GM19023 (cell line): Measurements from ENCODE around the gene STK11.

ENCODE experiments used
- ATAC-seq: cut with Tn5 transposase; IDR thresholded peaks from one replicate; pipeline ENCODE4 v1.9.1; 2021; ENCODE audit warnings: mild to moderate bottlenecking, moderate library complexity; ENCODE audit not compliant: unreplicated experiment

The STK11 gene

GRCh38 chr19:1234051-1234954, 28.7 kb downstream of the STK11 start:
- no peak for ATAC-seq

DNA sequence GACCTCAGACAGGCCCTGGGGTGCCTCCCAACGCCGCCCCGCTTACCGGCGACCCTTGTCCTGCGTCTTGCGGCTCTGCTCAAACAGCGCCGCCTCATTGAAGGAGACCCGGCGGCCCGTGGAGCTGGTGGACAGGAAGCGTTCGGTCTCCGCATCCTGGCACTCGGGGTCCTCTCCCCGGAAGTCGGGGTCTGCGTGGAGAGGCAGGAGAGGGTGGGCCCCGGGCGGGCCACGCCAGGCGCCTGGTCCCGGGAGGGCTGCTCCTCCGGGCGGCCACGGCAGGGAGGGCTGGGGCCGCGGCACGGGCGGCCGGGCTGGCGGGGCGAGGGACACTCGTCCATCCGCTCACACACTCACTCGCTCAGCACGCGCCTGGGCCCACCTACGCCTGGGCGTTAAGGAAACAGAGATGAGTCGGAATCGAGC, 29.4 kb downstream of the STK11 start:
- ATAC-seq: no peak

GRCh38 chr19:1235625-1236538, 30.3 kb downstream of the STK11 start:
- ATAC-seq: no peak

DNA sequence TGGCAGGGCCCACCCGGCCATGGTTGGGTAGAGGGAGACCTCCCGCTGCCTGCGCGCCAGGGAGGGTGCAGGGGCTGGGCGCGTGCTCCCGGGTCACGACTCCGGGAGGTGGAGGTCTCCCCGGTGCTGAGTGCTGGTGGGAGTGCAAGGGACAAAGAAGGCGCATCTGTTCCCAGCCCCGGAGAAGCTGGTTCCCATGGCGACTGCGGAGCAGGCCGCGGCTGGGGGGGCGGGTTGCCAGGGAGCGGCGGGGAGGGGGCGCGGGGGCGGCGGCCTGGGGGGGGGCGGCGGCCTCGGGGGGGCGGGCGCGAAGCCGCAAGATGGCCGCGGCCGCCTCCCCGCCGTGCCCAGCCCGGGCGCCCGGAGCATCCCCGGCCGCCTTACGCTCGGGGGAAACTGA, 31.0 kb downstream of the STK11 start:
- no peak for ATAC-seq

DNA sequence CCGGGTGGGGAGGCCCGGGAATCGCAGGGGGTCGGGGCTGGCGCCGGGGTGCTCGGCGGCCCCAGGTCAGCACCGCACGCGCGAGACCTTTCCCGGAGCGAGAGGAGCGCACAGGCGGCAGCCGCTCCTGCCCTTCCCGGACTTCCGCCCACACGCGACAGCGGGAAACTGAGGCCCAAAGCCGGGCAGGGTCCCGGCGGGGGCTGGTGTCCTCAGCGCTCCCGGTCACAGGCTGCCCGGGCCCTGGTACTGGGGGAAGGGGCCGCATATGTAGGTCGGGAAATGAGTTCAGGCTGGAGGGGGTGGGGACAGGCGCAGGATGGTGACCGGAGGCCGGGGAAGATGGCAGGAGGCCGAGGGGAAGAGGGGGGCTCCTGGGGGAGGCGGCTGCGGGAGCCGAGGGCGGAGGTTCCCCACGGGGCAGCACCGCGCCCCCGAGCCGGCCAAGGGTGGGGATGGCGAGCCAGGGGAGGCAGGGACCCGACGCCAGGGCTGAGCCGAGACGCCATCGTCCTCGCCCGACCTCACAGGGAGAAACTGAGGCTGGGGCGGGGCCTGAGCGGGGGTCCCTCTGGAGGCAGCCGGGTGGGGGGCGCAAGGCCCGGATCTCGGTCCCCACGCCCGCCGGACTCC, 31.6 kb downstream of the STK11 start:
- ATAC-seq: no peak

GRCh38 chr19:1237754-1238368, 32.3 kb downstream of the STK11 start, which contains the start of gene CBARP:
Gene CBARP, minus strand, starts transcription at chr19:1238005. Its CDS starts 1,905 bp downstream, at chr19:1236100.
- ATAC-seq: no peak

- no peak for ATAC-seq
Observed at GRCh38 chr19:1238369-1239303, 33.1 kb downstream of the STK11 start.

GRCh38 chr19:1239420-1239795, 33.8 kb downstream of the STK11 start:
- ATAC-seq: no peak

- ATAC-seq: no peak
Observed at GRCh38 chr19:1239796-1240737, 34.5 kb downstream of the STK11 start.

- no peak for ATAC-seq
Observed at GRCh38 chr19:1240925-1241324, 35.3 kb downstream of the STK11 start.

DNA sequence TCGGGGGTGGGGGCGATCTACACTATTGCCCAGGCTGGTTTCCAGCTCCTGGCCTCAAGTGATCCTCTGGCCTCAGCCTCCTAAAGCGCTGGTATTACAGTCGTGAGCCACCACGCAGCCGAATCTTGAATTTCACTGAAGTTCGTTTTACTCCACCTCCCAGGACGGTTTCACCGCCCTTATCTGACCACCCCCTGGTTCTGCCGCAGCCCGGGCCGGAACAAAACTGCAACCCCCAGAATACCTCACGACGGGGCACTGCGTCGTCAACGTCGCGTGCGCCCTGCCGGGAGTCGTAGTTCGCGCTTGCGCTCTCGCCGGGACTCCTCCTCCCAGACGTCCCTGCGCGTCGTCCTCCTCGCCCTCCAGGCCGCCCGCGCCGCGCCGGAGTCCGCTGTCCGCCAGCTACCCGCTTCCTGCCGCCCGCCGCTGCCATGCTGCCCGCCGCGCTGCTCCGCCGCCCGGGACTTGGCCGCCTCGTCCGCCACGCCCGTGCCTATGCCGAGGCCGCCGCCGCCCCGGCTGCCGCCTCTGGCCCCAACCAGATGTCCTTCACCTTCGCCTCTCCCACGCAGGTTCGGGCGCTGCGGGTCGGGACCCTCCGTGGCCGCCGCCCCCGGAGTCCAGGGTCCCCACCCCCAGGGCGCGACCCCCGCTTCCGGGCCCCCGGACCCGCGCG, 36.0 kb downstream of the STK11 start, which contains the start of gene ATP5F1D:
Gene ATP5F1D (plus strand): TSS at position 335 of the 679 bp plus-strand sequence. CDS start 100 bp downstream, at position 435.
- peak; percentile 46 for ATAC-seq

- no peak for ATAC-seq
Observed at GRCh38 chr19:1243768-1244692, 38.5 kb downstream of the STK11 start.

- no peak for ATAC-seq
Observed at GRCh38 chr19:1244693-1245451, 39.3 kb downstream of the STK11 start.

DNA sequence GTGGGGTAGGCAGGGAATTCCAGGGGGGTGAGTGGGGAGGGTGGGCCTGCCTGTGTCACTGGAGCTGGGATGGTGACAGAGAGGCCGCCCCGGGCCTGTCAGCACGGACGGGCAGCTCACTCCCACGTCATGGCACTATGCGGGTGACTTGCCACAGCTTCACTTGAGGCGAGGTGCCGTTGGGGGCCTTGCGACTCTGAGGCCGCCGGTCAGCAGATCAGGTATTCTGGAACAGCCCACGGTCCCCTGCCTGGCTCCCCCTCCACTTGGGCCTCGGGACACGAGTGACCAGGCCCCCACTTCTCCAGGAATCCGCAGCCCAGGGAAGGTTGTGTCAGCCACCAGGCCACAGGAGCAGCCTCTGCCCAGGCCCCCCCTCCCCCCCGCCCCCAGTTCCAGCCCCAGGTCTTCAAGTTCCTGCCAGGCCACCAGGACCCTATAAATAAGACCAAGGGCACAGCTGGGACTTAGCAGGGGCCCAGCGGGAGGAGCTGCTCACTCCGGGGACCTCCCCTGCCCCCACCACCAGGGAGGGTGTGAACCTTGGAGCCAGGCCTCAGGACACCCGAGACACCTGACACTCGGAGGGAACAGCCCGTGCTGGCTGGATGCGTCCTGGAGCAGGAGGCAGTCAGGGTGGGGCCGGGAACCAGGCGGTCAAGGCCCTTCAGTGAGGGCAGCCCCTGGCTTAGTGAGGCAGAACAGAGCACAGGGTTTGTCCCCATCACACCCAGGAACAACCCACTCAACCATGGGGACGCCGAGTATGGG, 40.1 kb downstream of the STK11 start:
- ATAC-seq: no peak
